SKM-1 treated with dmso at 0.1 percent for 144 hours (cell line): ENCODE results near the gene POLR3E.

Source experiments
- DNase-seq: peaks from one replicate; lab custom pipeline; 2025; ENCODE audit not compliant: unreplicated experiment; lab: John Stamatoyannopoulos, UW

Gene POLR3E, protein sequence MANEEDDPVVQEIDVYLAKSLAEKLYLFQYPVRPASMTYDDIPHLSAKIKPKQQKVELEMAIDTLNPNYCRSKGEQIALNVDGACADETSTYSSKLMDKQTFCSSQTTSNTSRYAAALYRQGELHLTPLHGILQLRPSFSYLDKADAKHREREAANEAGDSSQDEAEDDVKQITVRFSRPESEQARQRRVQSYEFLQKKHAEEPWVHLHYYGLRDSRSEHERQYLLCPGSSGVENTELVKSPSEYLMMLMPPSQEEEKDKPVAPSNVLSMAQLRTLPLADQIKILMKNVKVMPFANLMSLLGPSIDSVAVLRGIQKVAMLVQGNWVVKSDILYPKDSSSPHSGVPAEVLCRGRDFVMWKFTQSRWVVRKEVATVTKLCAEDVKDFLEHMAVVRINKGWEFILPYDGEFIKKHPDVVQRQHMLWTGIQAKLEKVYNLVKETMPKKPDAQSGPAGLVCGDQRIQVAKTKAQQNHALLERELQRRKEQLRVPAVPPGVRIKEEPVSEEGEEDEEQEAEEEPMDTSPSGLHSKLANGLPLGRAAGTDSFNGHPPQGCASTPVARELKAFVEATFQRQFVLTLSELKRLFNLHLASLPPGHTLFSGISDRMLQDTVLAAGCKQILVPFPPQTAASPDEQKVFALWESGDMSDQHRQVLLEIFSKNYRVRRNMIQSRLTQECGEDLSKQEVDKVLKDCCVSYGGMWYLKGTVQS

GRCh38 chr16:22297114-22297870 is at the start of gene POLR3E:
TSS of gene POLR3E (plus strand) at chr16:22297409. CDS start at chr16:22302969, 5,560 bp downstream.
- peak; percentile 92 for DNase-seq

DNA sequence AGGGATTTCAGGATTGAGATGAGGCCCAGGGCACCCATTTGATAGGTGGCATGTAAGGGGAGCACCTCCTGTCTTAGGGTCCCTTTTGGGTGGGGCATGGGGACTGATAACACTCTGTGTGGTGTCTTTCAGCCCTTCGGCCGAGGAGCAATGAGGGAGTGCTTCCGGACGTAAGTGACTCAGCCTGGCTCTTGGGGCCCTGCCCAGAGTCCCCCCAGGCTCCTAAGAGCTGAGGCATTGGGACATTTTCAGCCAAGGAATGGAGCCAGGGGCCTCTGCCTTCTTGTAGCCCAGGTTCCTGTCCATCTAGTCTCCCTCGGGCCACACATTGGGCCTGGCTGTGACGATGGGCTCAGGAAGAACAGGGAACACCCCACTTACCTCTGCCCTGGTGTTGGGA is 46.7 kb upstream of the POLR3E start:
- no peak for DNase-seq

DNA sequence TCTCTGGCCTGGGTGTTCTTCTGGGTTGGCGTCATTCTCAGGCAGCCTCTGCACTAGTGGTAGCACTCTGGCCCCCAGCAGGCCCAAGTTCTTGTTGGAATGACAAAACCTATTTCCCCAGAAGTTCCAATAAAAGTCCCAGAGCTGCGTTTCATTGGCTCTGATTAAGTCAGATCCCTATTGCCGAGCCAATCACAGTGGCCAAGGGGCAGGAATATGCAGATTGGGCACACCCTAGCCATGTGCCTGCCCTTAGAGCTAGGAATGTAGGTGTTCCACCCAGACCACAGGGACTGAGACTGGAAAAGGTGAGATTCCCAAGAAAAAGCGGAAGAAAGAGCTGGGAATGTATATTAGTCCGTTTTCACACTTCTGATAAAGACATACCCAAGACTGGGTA is 44.9 kb upstream of the POLR3E start:
- no peak for DNase-seq

DNA sequence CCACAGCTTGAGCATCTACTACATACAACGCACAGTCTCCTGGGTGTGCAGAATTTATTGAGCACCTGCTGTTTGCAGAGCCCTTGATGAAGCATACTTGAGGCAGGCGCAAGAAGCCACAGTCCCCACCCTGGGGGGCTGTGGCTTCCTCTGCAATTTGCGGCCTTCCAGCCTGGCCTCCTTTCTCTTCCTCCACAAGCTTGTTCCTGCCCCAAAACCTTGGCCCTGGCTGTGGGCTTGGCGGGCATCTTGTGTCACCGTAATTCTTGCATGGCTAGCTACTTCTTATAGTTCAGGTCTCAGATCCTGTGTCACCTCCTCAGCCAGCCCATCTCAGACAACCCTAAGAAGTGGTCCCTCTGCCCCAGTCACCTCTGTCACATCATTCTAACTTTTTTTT is 43.9 kb upstream of the POLR3E start:
- DNase-seq: no peak

DNA sequence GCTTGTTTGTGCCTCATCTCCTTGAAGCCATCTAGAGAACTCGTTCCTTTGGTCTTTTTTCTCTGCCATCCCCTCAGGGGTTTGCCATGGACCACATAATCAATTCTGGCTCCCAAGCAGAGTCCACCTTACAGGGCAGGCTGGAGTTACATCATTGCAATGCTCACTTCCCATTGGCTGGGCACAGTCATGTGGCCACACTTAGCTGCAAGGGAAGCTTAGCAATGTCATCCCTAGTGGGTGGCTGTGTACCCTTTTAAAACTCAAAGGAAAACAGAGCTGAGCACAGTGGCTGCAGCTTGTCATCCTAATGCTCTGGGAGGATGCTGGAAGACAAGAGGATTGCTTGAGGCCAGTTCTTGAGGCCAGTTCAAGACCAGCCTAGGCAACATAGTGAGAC is 41.9 kb upstream of the POLR3E start:
- DNase-seq: no peak

- DNase-seq: no peak
These were observed 39.8 kb upstream of the POLR3E start for GRCh38 chr16:22257440-22257839.

DNA sequence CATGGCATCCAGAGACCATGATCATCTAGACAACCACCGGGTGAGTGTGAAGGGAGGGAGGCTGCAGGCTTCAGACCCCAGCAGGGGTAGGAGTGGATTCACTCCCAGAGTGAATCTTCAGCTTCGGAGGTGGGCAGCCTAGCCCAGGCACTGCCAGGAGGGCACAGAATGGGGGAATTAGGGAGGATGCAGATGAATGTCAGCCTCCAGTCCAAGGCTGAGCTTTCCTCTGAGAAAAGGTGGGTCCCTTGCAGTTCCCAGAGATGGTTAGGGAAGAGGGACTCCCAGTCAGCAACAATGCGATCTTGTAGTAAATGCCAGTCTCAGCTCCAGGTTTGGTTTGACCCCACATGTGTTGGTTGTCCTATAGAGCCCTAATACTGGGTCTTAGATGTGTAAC is 36.7 kb upstream of the POLR3E start:
- DNase-seq: no peak

GRCh38 chr16:22262460-22262859 is 34.7 kb upstream of the POLR3E start:
- DNase-seq: no peak

DNA sequence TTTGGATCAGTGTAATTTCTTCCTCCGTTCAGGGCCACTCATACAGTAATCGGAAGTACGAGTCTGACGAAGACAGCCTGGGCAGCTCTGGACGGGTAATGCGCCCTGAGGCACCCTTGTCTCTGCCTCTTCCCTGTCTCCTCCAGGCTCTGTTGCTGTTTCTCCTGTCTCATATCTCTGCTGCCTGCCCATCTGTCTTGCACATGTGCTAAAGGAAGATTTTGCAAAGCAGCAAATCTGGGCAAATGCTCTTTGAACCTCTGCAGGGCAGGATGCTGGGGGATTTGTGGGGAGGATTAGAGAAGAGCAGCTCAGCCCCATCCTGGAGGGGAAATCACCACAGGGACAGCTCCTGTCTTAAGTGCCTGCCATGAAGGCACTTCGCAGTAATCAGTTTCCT is 32.4 kb upstream of the POLR3E start:
- DNase-seq: no peak

DNA sequence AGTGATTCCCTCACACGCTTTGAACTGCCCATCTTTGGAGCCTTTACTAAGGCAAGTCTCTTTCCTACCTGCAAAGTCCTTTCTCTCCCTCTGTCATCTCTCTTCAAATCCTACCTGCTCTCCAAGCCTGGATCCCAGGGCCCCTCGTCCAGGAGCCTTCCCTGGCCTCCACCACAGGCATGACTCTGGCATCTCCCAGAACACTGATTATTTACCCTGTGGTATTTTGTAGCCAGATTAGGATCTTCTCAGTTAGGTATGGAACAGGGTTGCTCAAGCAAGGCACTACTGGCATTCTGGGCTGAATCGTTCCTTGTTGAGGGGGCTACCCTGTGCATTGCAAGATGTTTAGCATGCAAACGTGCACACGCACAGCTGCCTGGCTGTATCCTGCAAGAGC is 31.9 kb upstream of the POLR3E start:
- DNase-seq: no peak

GRCh38 chr16:22266546-22266945 is 30.7 kb upstream of the POLR3E start:
- DNase-seq: no peak

GRCh38 chr16:22267764-22268163 is 29.4 kb upstream of the POLR3E start:
- no peak for DNase-seq

- DNase-seq: no peak
These were observed 26.7 kb upstream of the POLR3E start for GRCh38 chr16:22270525-22270924.

DNA sequence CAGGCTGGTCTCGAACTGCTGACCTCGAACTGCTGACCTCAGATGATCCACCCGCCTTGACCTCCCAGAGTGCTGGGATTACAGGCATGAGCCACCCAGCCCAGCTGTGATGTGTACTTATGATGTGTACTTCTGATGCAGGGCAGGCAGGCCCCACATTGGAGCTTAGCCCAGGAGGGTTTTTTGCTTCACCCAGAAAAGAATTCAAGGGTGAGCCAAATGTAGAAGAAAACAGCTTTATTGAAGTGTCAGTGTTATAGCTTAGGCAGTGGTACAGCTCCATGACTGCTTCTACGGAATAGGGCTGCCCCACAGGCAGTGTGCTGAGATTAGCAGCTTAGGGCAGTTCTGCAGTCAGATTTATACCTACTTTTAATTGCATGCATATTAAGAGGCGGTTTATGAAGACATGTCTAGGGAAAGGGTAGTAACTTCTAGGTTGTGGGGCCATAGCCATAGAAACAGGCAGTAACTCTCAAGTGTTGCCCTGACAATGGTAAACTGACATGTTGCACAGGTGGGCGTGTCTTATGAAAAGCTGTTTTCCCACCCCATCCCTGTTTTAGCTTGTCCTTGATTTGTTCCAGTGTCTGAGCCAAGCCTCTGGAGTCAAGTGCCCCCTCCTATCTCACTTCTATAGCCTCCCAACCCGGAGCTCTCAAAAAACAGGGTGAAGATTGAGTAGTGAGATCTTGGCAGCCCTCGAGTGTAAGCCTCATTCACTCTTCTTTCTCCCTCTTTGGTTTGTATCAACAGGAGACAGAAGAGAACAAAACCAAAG is 24.1 kb upstream of the POLR3E start:
- DNase-seq: no peak

GRCh38 chr16:22274916-22275315 is 22.3 kb upstream of the POLR3E start:
- DNase-seq: no peak

DNA sequence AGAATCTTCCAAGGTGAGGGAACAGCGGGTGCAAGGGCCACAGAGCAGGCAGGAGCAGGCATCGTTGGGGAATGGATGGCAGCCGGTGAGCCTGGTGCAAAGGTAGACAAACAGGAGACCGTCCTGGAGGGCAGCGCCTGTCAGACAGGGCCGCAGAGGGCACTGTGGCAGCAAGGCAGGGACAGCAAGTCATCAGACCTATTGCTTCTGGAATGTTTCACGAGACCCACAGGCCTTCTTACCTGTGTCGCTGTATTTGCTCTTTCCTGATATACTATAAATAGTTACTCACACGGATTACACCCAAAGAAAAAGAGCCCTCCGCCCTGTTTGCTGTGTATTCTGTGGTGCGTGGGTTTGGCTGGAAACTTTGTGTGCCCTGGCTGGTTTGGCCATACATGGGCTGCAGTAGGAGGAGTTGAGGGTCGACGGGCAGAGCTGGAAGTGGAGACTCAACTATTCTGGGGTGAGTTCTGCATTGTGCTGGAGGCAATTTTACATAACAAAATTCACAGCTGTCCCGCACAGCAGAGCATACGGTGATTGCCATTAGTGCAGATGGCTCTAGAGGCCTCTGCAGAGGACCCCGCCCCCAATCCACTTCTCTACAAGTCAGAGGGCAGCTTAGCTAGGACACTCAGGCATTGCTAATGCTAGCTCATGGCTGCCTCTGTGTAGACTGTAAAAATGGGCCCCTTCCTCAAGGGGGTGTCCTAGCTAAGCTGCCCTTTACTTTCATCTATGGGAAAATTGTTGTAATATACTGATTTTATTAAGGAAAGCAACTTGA is 18.6 kb upstream of the POLR3E start:
- DNase-seq: no peak

- DNase-seq: no peak
These were observed 14.8 kb upstream of the POLR3E start for GRCh38 chr16:22282254-22282892.

GRCh38 chr16:22284637-22285036 is 12.6 kb upstream of the POLR3E start:
- no peak for DNase-seq

GRCh38 chr16:22285080-22285479 is 12.1 kb upstream of the POLR3E start:
- no peak for DNase-seq

GRCh38 chr16:22291020-22291419 is 6.2 kb upstream of the POLR3E start:
- DNase-seq: no peak
